Measurements from ENCODE around the gene LSM2. TPM values are rescaled to one million over a fixed set of nuclear protein-coding genes. Genes with fewer than 3 reads are reported as not detected.

LSM2 gene
- total RNA-seq, 1 donor from 2014 or later = 68.2 TPM

- no peak for TF ChIP-seq CTCF (IDR thresholded peaks at IDR 0.05; ENCODE audit: partially characterized antibody, unreplicated experiment)
- H3K4me3 Mint-ChIP-seq (ENCODE audit: unreplicated experiment) = peak overlapping the region; percentile 94
- peaks cover 15% of the 10 kb centered on the region for H3K9me3 Mint-ChIP-seq (ENCODE audit: unreplicated experiment)
- peaks cover 20% of the 10 kb centered on the region for H3K27me3 Mint-ChIP-seq (ENCODE audit: unreplicated experiment)
- DNase-seq = no peak
- H3K27ac Mint-ChIP-seq (ENCODE audit: unreplicated experiment) = peak overlapping the region; percentile 70
- peaks cover 4% of the 10 kb centered on the region for H3K4me1 Mint-ChIP-seq (ENCODE audit: low read depth, unreplicated experiment)
- no peaks in the 10 kb centered on the region for H3K36me3 Mint-ChIP-seq (ENCODE audit: unreplicated experiment)
Observed at GRCh38 chr6:31830886-31831335, 24.1 kb upstream of the LSM2 start.

GRCh38 chr6:31829633-31830283 is 23.0 kb upstream of the LSM2 start:
- TF ChIP-seq CTCF (IDR thresholded peaks at IDR 0.05; ENCODE audit: partially characterized antibody, unreplicated experiment) = peak; percentile 26
- H3K27me3 Mint-ChIP-seq (ENCODE audit: unreplicated experiment) = peaks cover 12% of the 10 kb centered on the region
- peak overlapping the region; percentile 93 for H3K27ac Mint-ChIP-seq (ENCODE audit: unreplicated experiment)
- H3K36me3 Mint-ChIP-seq (ENCODE audit: unreplicated experiment) = no peaks in the 10 kb centered on the region
- no peak for DNase-seq
- H3K4me1 Mint-ChIP-seq (ENCODE audit: low read depth, unreplicated experiment) = peaks cover 4% of the 10 kb centered on the region
- peaks cover 17% of the 10 kb centered on the region for H3K9me3 Mint-ChIP-seq (ENCODE audit: unreplicated experiment)
- peak overlapping the region; percentile 94 for H3K4me3 Mint-ChIP-seq (ENCODE audit: unreplicated experiment)

GRCh38 chr6:31827286-31828079 is 20.7 kb upstream of the LSM2 start, which contains the start of gene HSPA1B:
Gene HSPA1B, plus strand, starts transcription at chr6:31827738. Its CDS starts 213 bp downstream, at chr6:31827951.
- peaks cover 4% of the 10 kb centered on the region for H3K4me1 Mint-ChIP-seq (ENCODE audit: low read depth, unreplicated experiment)

GRCh38 chr6:31826793-31827285 is 20.1 kb upstream of the LSM2 start:
- Mint-ChIP-seq H3K9me3 (ENCODE audit: unreplicated experiment) (peaks cover 13% of the 10 kb centered on the region), H3K36me3 (ENCODE audit: unreplicated experiment) (no peaks in the 10 kb centered on the region), H3K4me1 (ENCODE audit: low read depth, unreplicated experiment) (peaks cover 4% of the 10 kb centered on the region), H3K27me3 (ENCODE audit: unreplicated experiment) (peaks cover 12% of the 10 kb centered on the region), H3K27ac (ENCODE audit: unreplicated experiment) (peak overlapping the region; percentile 96), H3K4me3 (ENCODE audit: unreplicated experiment) (peak overlapping the region; percentile 92)
- no peak for TF ChIP-seq CTCF (IDR thresholded peaks at IDR 0.05; ENCODE audit: partially characterized antibody, unreplicated experiment)
- DNase-seq = peak; percentile 36

More at GRCh38 chr6:31827286-31828079, 20.7 kb upstream of the LSM2 start, which contains the start of gene HSPA1B:
- Mint-ChIP-seq H3K9me3 (ENCODE audit: unreplicated experiment) (peaks cover 13% of the 10 kb centered on the region), H3K36me3 (ENCODE audit: unreplicated experiment) (no peaks in the 10 kb centered on the region), H3K4me3 (ENCODE audit: unreplicated experiment) (peak within 1 kb of the TSS; percentile 92), H3K27ac (ENCODE audit: unreplicated experiment) (peak within 1 kb of the TSS; percentile 96), H3K27me3 (ENCODE audit: unreplicated experiment) (peaks cover 12% of the 10 kb centered on the region)
- DNase-seq = peak; percentile 94
- no peak for TF ChIP-seq CTCF (IDR thresholded peaks at IDR 0.05; ENCODE audit: partially characterized antibody, unreplicated experiment)
